Lower lobe of right lung (tissue), 2 donors: ENCODE data around the gene CACNG7. TPM values are rescaled to one million over a fixed set of nuclear protein-coding genes. Genes with fewer than 3 reads are reported as not detected.

ENCODE experiments used
- ATAC-seq, 2 donors: fragments of 200-7000 bp; cut with Tn5 transposase; one replicate each; pipeline ENCODE4 v1.9.1; 2020 to 2022; ENCODE audit warnings: mild to moderate bottlenecking in 2 of 2, moderate library complexity in 2 of 2
- DNase-seq: peaks from one replicate; pipeline ENCODE4 v3.0.0-alpha.2; 2020
- H3K27ac ChIP-seq: fragments of 200-600 bp; one replicate; pipeline ENCODE4 v1.8.0; 2022
- H3K27me3 ChIP-seq: fragments of 200-600 bp; one replicate; pipeline ENCODE4 v1.8.0; 2022; ENCODE audit warnings: low read depth
- H3K36me3 ChIP-seq: fragments of 200-600 bp; one replicate; pipeline ENCODE4 v1.8.0; 2022; ENCODE audit warnings: mild to moderate bottlenecking
- H3K4me1 ChIP-seq: fragments of 200-600 bp; one replicate; pipeline ENCODE4 v1.8.0; 2022
- H3K4me3 ChIP-seq: fragments of 200-600 bp; one replicate; pipeline ENCODE4 v1.8.0; 2022; ENCODE audit warnings: mild to moderate bottlenecking
- H3K9me3 ChIP-seq: fragments of 200-600 bp; one replicate; pipeline ENCODE4 v1.8.0; 2022
- intact Hi-C: fragments of 100-400 bp; cut with DNase I; formaldehyde crosslinking; loops from one replicate; pipeline ENCODE4 v1.11.0; 2022
- total RNA-seq: library from RNA; stranded (reverse); fragmentation: NEBNext Ultra II Directional; extraction: Animal tissue kit (Norgen Biotek cat#: 25700); gene quantifications from one replicate; pipeline ENCODE4 v1.2.1, GENCODE V29; 2021
- TF ChIP-seq, protein P1 (sequence below): fragments of 200-600 bp; IDR thresholded peaks from one replicate; pipeline ENCODE4 v1.8.0; 2022; ENCODE audit warnings: antibody characterized with exemption, mild to moderate bottlenecking
- donor health status: DM: no; HTN: yes; CAD: no; lungs with severe emphysema.

Gene CACNG7
- total RNA-seq, 1 donor from 2014 or later: not detected

GRCh38 chr19:53992211-53992610 lies 83.1 kb downstream of the CACNG7 start:
- Histone ChIP-seq H3K27me3 (peaks cover 48% of the 10 kb centered on the region), H3K36me3 (no peaks in the 10 kb centered on the region), H3K4me1 (peaks cover 5% of the 10 kb centered on the region), H3K9me3 (no peaks in the 10 kb centered on the region), H3K4me3 (no peak overlapping the region), H3K27ac (no peak overlapping the region)
- no peak for DNase-seq
- TF ChIP-seq, protein P1, sequence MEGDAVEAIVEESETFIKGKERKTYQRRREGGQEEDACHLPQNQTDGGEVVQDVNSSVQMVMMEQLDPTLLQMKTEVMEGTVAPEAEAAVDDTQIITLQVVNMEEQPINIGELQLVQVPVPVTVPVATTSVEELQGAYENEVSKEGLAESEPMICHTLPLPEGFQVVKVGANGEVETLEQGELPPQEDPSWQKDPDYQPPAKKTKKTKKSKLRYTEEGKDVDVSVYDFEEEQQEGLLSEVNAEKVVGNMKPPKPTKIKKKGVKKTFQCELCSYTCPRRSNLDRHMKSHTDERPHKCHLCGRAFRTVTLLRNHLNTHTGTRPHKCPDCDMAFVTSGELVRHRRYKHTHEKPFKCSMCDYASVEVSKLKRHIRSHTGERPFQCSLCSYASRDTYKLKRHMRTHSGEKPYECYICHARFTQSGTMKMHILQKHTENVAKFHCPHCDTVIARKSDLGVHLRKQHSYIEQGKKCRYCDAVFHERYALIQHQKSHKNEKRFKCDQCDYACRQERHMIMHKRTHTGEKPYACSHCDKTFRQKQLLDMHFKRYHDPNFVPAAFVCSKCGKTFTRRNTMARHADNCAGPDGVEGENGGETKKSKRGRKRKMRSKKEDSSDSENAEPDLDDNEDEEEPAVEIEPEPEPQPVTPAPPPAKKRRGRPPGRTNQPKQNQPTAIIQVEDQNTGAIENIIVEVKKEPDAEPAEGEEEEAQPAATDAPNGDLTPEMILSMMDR: no peak
- ATAC-seq: no peak
- intact Hi-C loops: no loop called here

- Histone ChIP-seq H3K4me3 (no peak overlapping the region), H3K27me3 (peaks cover 52% of the 10 kb centered on the region), H3K36me3 (no peaks in the 10 kb centered on the region), H3K9me3 (no peaks in the 10 kb centered on the region), H3K27ac (no peak overlapping the region), H3K4me1 (peaks cover 5% of the 10 kb centered on the region)
- intact Hi-C loops: no loop called here
- no peak for DNase-seq
- TF ChIP-seq, protein P1: no peak
- ATAC-seq: no peak
These were observed 83.7 kb downstream of the CACNG7 start for GRCh38 chr19:53992815-53993214.

DNA sequence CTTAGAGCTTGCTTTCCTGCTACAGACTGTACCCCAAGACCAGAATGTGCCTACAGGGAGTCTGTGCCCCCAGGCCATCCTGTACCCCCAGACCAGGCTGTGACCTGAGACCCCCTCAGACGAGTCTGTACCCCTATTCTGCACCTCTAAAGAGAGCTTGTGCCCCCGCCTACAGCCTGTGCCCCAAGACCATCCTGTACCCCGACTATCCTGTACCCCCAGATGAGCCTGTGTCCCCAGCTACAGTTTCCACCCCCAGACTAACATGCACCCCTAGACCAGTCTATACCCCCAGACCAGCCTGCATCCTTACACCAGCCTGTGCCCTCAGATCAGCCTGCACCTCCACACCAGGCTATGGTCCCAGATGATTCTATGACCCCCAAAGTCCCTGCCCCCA lies 84.4 kb downstream of the CACNG7 start:
- Histone ChIP-seq H3K27ac (no peak overlapping the region), H3K4me1 (peaks cover 5% of the 10 kb centered on the region), H3K9me3 (no peaks in the 10 kb centered on the region), H3K27me3 (peaks cover 57% of the 10 kb centered on the region), H3K4me3 (no peak overlapping the region), H3K36me3 (no peaks in the 10 kb centered on the region)
- DNase-seq: no peak
- ATAC-seq: no peak
- TF ChIP-seq, protein P1: no peak
- intact Hi-C loops: no loop called here

Other genes starting within 250 kb of the CACNG7 start
- 6.8 TPM for gene NLRP12, start 85.0 kb upstream of the CACNG7 start, total RNA-seq
- gene MYADM, start 41.4 kb upstream of the CACNG7 start, total RNA-seq: 126 TPM
- not detected for gene PRKCG, start 27.1 kb upstream of the CACNG7 start, total RNA-seq
- 0.21 TPM for gene CACNG8, start 53.7 kb downstream of the CACNG7 start, total RNA-seq
- 2.2 TPM for gene CACNG6, start 82.4 kb downstream of the CACNG7 start, total RNA-seq
- 1.7 TPM for gene VSTM1, start 154.6 kb downstream of the CACNG7 start, total RNA-seq
- gene TARM1, start 172.1 kb downstream of the CACNG7 start, total RNA-seq: not detected
- gene OSCAR, start 191.5 kb downstream of the CACNG7 start, total RNA-seq: 77.8 TPM
- gene NDUFA3, start 193.6 kb downstream of the CACNG7 start, total RNA-seq: 119 TPM
- gene TFPT, start 206.4 kb downstream of the CACNG7 start, total RNA-seq: 22.1 TPM
- 43.5 TPM for gene PRPF31, start 206.5 kb downstream of the CACNG7 start, total RNA-seq
- 44.6 TPM for gene CNOT3, start 228.5 kb downstream of the CACNG7 start, total RNA-seq